ENCODE data around the gene SOX5. TPM values are rescaled to one million over a fixed set of nuclear protein-coding genes. Genes with fewer than 3 reads are reported as not detected.

Gene SOX5
- total and polyA plus RNA-seq, 9 donors, result 1.6 to 7.3 (median 2.5) TPM

- no peak overlapping the region for H3K4me3 ChIP-seq (ENCODE audit: low read length)
- H3K27ac ChIP-seq (ENCODE audit: low read length), result no peak overlapping the region
- no CpG with 5 or more reads among the region's 2 CpGs for WGBS (ENCODE audit: insufficient coverage)
Observed at GRCh38 chr12:23947395-23947794, 2.1 kb downstream of the SOX5 start.

GRCh38 chr12:23945249-23945648, 4.2 kb downstream of the SOX5 start:
- no peak for DNase-seq
- Histone ChIP-seq H3K36me3 (ENCODE audit: control insufficient read depth, insufficient read depth, low read length) (no peaks in the 10 kb centered on the region), H3K9me3 (replicated peaks; ENCODE audit: control insufficient read depth, low read depth, low read length) (no peaks in the 10 kb centered on the region), H3K4me3 (ENCODE audit: low read length) (no peak overlapping the region), H3K4me1 (ENCODE audit: control insufficient read depth, insufficient read depth, low read length) (peaks cover 2% of the 10 kb centered on the region), H3K27me3 (ENCODE audit: control insufficient read depth, insufficient read depth, low read length) (peaks cover 1% of the 10 kb centered on the region), H3K27ac (ENCODE audit: low read length) (no peak overlapping the region)
- WGBS (ENCODE audit: insufficient coverage), result no CpG with 5 or more reads among the region's 2 CpGs

More at GRCh38 chr12:23947395-23947794, 2.1 kb downstream of the SOX5 start:
- DNase-seq, result no peak
- H3K4me1 ChIP-seq (ENCODE audit: control insufficient read depth, insufficient read depth, low read length), result peaks cover 2% of the 10 kb centered on the region
- no peaks in the 10 kb centered on the region for H3K36me3 ChIP-seq (ENCODE audit: control insufficient read depth, insufficient read depth, low read length)
- no peaks in the 10 kb centered on the region for H3K9me3 ChIP-seq (replicated peaks; ENCODE audit: control insufficient read depth, low read depth, low read length)
- H3K27me3 ChIP-seq (ENCODE audit: control insufficient read depth, insufficient read depth, low read length), result peaks cover 8% of the 10 kb centered on the region

GRCh38 chr12:23944067-23944466, 5.4 kb downstream of the SOX5 start:
- H3K4me3 ChIP-seq (ENCODE audit: low read length), result no peak overlapping the region
- H3K27me3 ChIP-seq (ENCODE audit: control insufficient read depth, insufficient read depth, low read length), result no peaks in the 10 kb centered on the region
- H3K9me3 ChIP-seq (replicated peaks; ENCODE audit: control insufficient read depth, low read depth, low read length), result no peaks in the 10 kb centered on the region
- no peak for DNase-seq
- H3K27ac ChIP-seq (ENCODE audit: low read length), result no peak overlapping the region
- H3K36me3 ChIP-seq (ENCODE audit: control insufficient read depth, insufficient read depth, low read length), result no peaks in the 10 kb centered on the region
- no peaks in the 10 kb centered on the region for H3K4me1 ChIP-seq (ENCODE audit: control insufficient read depth, insufficient read depth, low read length)
- WGBS (ENCODE audit: insufficient coverage), result no CpG with 5 or more reads among the region's 5 CpGs

GRCh38 chr12:23942841-23943240, 6.6 kb downstream of the SOX5 start:
- H3K9me3 ChIP-seq (replicated peaks; ENCODE audit: control insufficient read depth, low read depth, low read length), result no peaks in the 10 kb centered on the region
- no peaks in the 10 kb centered on the region for H3K4me1 ChIP-seq (ENCODE audit: control insufficient read depth, insufficient read depth, low read length)
- no peak overlapping the region for H3K27ac ChIP-seq (ENCODE audit: low read length)
- H3K27me3 ChIP-seq (ENCODE audit: control insufficient read depth, insufficient read depth, low read length), result no peaks in the 10 kb centered on the region
- no CpG with 5 or more reads among the region's 4 CpGs for WGBS (ENCODE audit: insufficient coverage)
- no peak overlapping the region for H3K4me3 ChIP-seq (ENCODE audit: low read length)
- no peak for DNase-seq
- H3K36me3 ChIP-seq (ENCODE audit: control insufficient read depth, insufficient read depth, low read length), result no peaks in the 10 kb centered on the region

- no peaks in the 10 kb centered on the region for H3K36me3 ChIP-seq (ENCODE audit: control insufficient read depth, insufficient read depth, low read length)
- no peaks in the 10 kb centered on the region for H3K27me3 ChIP-seq (ENCODE audit: control insufficient read depth, insufficient read depth, low read length)
- H3K4me1 ChIP-seq (ENCODE audit: control insufficient read depth, insufficient read depth, low read length), result no peaks in the 10 kb centered on the region
- no peaks in the 10 kb centered on the region for H3K9me3 ChIP-seq (replicated peaks; ENCODE audit: control insufficient read depth, low read depth, low read length)
- H3K27ac ChIP-seq (ENCODE audit: low read length), result no peak overlapping the region
- WGBS (ENCODE audit: insufficient coverage), result no CpG with 5 or more reads among the region's 1 CpG
- no peak for DNase-seq
- no peak overlapping the region for H3K4me3 ChIP-seq (ENCODE audit: low read length)
Observed at GRCh38 chr12:23941780-23942179, 7.7 kb downstream of the SOX5 start.

GRCh38 chr12:23938422-23938821, 11.0 kb downstream of the SOX5 start:
- H3K36me3 ChIP-seq (ENCODE audit: control insufficient read depth, insufficient read depth, low read length), result no peaks in the 10 kb centered on the region
- no peaks in the 10 kb centered on the region for H3K27me3 ChIP-seq (ENCODE audit: control insufficient read depth, insufficient read depth, low read length)
- no peaks in the 10 kb centered on the region for H3K9me3 ChIP-seq (replicated peaks; ENCODE audit: control insufficient read depth, low read depth, low read length)
- WGBS (ENCODE audit: insufficient coverage), result no CpG with 5 or more reads among the region's 3 CpGs
- H3K4me1 ChIP-seq (ENCODE audit: control insufficient read depth, insufficient read depth, low read length), result no peaks in the 10 kb centered on the region
- H3K4me3 ChIP-seq (ENCODE audit: low read length), result no peak overlapping the region
- no peak overlapping the region for H3K27ac ChIP-seq (ENCODE audit: low read length)
- DNase-seq, result no peak

GRCh38 chr12:23931176-23931575, 18.3 kb downstream of the SOX5 start:
- H3K27me3 ChIP-seq (ENCODE audit: control insufficient read depth, insufficient read depth, low read length), result no peaks in the 10 kb centered on the region
- no peaks in the 10 kb centered on the region for H3K4me1 ChIP-seq (ENCODE audit: control insufficient read depth, insufficient read depth, low read length)
- no peak overlapping the region for H3K27ac ChIP-seq (ENCODE audit: low read length)
- DNase-seq, result no peak
- H3K9me3 ChIP-seq (replicated peaks; ENCODE audit: control insufficient read depth, low read depth, low read length), result no peaks in the 10 kb centered on the region
- no peaks in the 10 kb centered on the region for H3K36me3 ChIP-seq (ENCODE audit: control insufficient read depth, insufficient read depth, low read length)
- no peak overlapping the region for H3K4me3 ChIP-seq (ENCODE audit: low read length)
- WGBS (ENCODE audit: insufficient coverage), result no CpG with 5 or more reads among the region's 2 CpGs

GRCh38 chr12:23930599-23930998, 18.9 kb downstream of the SOX5 start:
- Histone ChIP-seq H3K4me3 (ENCODE audit: low read length) (no peak overlapping the region), H3K36me3 (ENCODE audit: control insufficient read depth, insufficient read depth, low read length) (no peaks in the 10 kb centered on the region), H3K9me3 (replicated peaks; ENCODE audit: control insufficient read depth, low read depth, low read length) (no peaks in the 10 kb centered on the region), H3K4me1 (ENCODE audit: control insufficient read depth, insufficient read depth, low read length) (no peaks in the 10 kb centered on the region), H3K27me3 (ENCODE audit: control insufficient read depth, insufficient read depth, low read length) (no peaks in the 10 kb centered on the region), H3K27ac (ENCODE audit: low read length) (no peak overlapping the region)
- WGBS (ENCODE audit: insufficient coverage), result 70% methylated on average over 1 of the region's 2 CpGs
- no peak for DNase-seq

GRCh38 chr12:23929906-23930305, 19.6 kb downstream of the SOX5 start:
- no peak overlapping the region for H3K4me3 ChIP-seq (ENCODE audit: low read length)
- DNase-seq, result no peak

GRCh38 chr12:23927907-23928306, 21.6 kb downstream of the SOX5 start:
- H3K4me1 ChIP-seq (ENCODE audit: control insufficient read depth, insufficient read depth, low read length), result no peaks in the 10 kb centered on the region
- H3K36me3 ChIP-seq (ENCODE audit: control insufficient read depth, insufficient read depth, low read length), result no peaks in the 10 kb centered on the region
- no peaks in the 10 kb centered on the region for H3K9me3 ChIP-seq (replicated peaks; ENCODE audit: control insufficient read depth, low read depth, low read length)
- H3K27ac ChIP-seq (ENCODE audit: low read length), result no peak overlapping the region
- no peak for DNase-seq
- no peak overlapping the region for H3K4me3 ChIP-seq (ENCODE audit: low read length)
- WGBS (ENCODE audit: insufficient coverage), result 100% methylated on average over 2 of the region's 3 CpGs
- no peaks in the 10 kb centered on the region for H3K27me3 ChIP-seq (ENCODE audit: control insufficient read depth, insufficient read depth, low read length)

More at GRCh38 chr12:23929906-23930305, 19.6 kb downstream of the SOX5 start:
- Histone ChIP-seq H3K4me1 (ENCODE audit: control insufficient read depth, insufficient read depth, low read length) (no peaks in the 10 kb centered on the region), H3K36me3 (ENCODE audit: control insufficient read depth, insufficient read depth, low read length) (no peaks in the 10 kb centered on the region), H3K27ac (ENCODE audit: low read length) (no peak overlapping the region), H3K9me3 (replicated peaks; ENCODE audit: control insufficient read depth, low read depth, low read length) (no peaks in the 10 kb centered on the region), H3K27me3 (ENCODE audit: control insufficient read depth, insufficient read depth, low read length) (no peaks in the 10 kb centered on the region)
- no CpG with 5 or more reads among the region's 2 CpGs for WGBS (ENCODE audit: insufficient coverage)

Measured in muscle of leg (tissue), 11 donors.